ENCODE measurements around the gene ZBTB33.

Gene ZBTB33

GRCh38 chrX:120302434-120302833 is 51.8 kb downstream of the ZBTB33 start:
- peak overlapping the region; percentile 31; the same call in 1 of the 2 replicates for H3K4me3 ChIP-seq (ENCODE audit: low read depth, low read length)
- DNase-seq (ENCODE audit: low read depth): peak; percentile 82
- TF ChIP-seq, protein P1, sequence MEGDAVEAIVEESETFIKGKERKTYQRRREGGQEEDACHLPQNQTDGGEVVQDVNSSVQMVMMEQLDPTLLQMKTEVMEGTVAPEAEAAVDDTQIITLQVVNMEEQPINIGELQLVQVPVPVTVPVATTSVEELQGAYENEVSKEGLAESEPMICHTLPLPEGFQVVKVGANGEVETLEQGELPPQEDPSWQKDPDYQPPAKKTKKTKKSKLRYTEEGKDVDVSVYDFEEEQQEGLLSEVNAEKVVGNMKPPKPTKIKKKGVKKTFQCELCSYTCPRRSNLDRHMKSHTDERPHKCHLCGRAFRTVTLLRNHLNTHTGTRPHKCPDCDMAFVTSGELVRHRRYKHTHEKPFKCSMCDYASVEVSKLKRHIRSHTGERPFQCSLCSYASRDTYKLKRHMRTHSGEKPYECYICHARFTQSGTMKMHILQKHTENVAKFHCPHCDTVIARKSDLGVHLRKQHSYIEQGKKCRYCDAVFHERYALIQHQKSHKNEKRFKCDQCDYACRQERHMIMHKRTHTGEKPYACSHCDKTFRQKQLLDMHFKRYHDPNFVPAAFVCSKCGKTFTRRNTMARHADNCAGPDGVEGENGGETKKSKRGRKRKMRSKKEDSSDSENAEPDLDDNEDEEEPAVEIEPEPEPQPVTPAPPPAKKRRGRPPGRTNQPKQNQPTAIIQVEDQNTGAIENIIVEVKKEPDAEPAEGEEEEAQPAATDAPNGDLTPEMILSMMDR (IDR thresholded peaks at IDR 0.05; ENCODE audit: insufficient read depth, low read depth, low read length, missing control alignments): no peak

DNA sequence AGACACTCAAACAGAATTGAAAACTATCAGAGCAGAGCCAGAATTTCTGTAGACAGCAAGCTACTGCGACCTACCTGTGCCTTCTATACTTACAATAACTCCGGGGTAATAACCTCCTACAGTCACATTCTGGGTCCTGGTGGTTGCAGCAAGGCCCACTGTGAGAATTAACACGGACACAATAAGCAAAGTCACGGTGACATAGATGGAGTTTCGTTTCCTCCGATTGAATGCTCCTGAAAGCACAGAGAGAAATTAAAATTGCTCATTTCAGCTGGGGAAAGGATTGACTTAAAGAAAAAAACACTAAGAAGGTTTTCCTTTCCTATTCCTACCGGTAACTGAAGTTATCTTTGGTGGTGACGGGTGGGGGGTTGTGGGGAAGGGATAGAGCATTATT is 53.6 kb downstream of the ZBTB33 start:
- H3K4me3 ChIP-seq (ENCODE audit: low read depth, low read length): no peak overlapping the region
- TF ChIP-seq, protein P1 (IDR thresholded peaks at IDR 0.05; ENCODE audit: insufficient read depth, low read depth, low read length, missing control alignments): no peak
- no peak for DNase-seq (ENCODE audit: low read depth)

GRCh38 chrX:120305531-120306141 is 55.0 kb downstream of the ZBTB33 start:
- no peak overlapping the region for H3K4me3 ChIP-seq (ENCODE audit: low read depth, low read length)
- no peak for DNase-seq (ENCODE audit: low read depth)
- TF ChIP-seq, protein P1 (IDR thresholded peaks at IDR 0.05; ENCODE audit: insufficient read depth, low read depth, low read length, missing control alignments): no peak

DNA sequence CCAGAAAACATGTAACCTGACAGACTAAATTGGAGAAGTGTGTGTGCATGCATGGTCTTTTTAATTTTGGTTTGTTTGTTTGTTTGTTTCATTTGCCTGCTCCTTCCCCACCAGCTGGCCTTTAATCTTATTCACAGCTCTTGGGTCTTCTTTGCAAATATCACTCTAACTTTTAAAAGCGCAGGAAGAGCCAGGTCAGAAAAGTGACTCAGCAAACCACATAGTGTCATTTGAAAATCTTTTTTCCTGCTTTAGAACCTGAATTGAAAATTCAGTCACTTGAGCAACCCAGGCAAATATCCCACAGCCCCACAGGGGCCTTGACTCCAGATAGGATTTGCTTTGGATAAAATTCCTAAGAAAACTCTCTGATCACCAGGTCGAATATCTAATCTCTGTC is 56.0 kb downstream of the ZBTB33 start:
- TF ChIP-seq, protein P1 (IDR thresholded peaks at IDR 0.05; ENCODE audit: insufficient read depth, low read depth, low read length, missing control alignments): no peak
- no peak for DNase-seq (ENCODE audit: low read depth)
- H3K4me3 ChIP-seq (ENCODE audit: low read depth, low read length): no peak overlapping the region

Measured in GM12865 (cell line).